Vein endothelial cell (primary cell): ENCODE data around the gene MYH13. TPM values are rescaled to one million over a fixed set of nuclear protein-coding genes. Genes with fewer than 3 reads are reported as not detected.

Source experiments
- total RNA-seq: library from RNA; depleted of rRNA; stranded (reverse); fragments of >200 nt; gene quantifications from 2 replicates; pipeline ENCODE4 v1.2.3, GENCODE V29; 2012

Gene MYH13
- not detected in 2 replicates for total RNA-seq

GRCh38 chr17:10372906-10373305 lies at the start of gene MYH13:
TSS of gene MYH13 (minus strand) at chr17:10373006. CDS start at chr17:10364530, 8,476 bp downstream.

GRCh38 chr17:10421900-10422542 lies 49.2 kb upstream of the MYH13 start, which contains the start of gene MYH8:
TSS of gene MYH8 (minus strand) at chr17:10421950. CDS start at chr17:10420227, 1,723 bp downstream.

Other genes with a start within 250 kb of the MYH13 start
- gene GAS7, start 174.4 kb downstream of the MYH13 start, total RNA-seq = under 0.01 and 0.10 TPM in 2 replicates
- gene MYH8, start 48.9 kb upstream of the MYH13 start, total RNA-seq = not detected in 2 replicates
- not detected in 2 replicates for gene MYH4, start 96.6 kb upstream of the MYH13 start, total RNA-seq
- not detected in 2 replicates for gene MYH1, start 145.5 kb upstream of the MYH13 start, total RNA-seq
- gene MYH2, start 176.7 kb upstream of the MYH13 start, total RNA-seq = not detected in 2 replicates